ENCODE measurements around the gene FBXW11.

DNA sequence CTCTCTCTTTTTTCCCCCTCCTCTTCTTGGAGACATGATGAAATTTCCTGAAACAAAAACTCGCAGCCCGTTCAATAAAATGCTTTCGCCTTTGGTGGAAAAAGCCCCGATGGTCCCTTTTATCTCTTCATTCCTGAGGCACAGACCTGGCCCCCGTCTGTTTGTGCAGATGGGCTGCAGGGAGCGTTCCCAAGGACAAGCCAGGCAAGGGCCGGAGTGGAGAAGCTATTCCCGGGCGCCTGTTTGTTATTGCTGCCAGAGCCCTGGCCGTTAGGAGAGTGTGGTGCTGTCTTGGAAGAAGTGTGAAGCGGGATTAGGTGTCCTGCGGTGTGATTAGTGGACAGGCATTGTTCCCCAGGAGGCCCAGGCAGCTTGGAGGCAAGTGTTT lies 149.0 kb downstream of the FBXW11 start:
- TF ChIP-seq, protein P1, sequence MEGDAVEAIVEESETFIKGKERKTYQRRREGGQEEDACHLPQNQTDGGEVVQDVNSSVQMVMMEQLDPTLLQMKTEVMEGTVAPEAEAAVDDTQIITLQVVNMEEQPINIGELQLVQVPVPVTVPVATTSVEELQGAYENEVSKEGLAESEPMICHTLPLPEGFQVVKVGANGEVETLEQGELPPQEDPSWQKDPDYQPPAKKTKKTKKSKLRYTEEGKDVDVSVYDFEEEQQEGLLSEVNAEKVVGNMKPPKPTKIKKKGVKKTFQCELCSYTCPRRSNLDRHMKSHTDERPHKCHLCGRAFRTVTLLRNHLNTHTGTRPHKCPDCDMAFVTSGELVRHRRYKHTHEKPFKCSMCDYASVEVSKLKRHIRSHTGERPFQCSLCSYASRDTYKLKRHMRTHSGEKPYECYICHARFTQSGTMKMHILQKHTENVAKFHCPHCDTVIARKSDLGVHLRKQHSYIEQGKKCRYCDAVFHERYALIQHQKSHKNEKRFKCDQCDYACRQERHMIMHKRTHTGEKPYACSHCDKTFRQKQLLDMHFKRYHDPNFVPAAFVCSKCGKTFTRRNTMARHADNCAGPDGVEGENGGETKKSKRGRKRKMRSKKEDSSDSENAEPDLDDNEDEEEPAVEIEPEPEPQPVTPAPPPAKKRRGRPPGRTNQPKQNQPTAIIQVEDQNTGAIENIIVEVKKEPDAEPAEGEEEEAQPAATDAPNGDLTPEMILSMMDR (IDR thresholded peaks at IDR 0.05), result no peak
- no peak for TF ChIP-seq POLR2AphosphoS5 (IDR thresholded peaks at IDR 0.05)
